GM21528 (cell line): ENCODE data around the gene B3GLCT.
"Not testable (repeated sequence)": the region's sequence is repeated elsewhere in the genome, so short reads cannot be mapped to it uniquely, and the experiment has no call there.

Experiments used
- ATAC-seq: cut with Tn5 transposase; IDR thresholded peaks from one replicate; pipeline ENCODE4 v1.9.1; 2021; ENCODE audit warnings: mild to moderate bottlenecking, moderate library complexity; ENCODE audit not compliant: unreplicated experiment, low FRiP score

B3GLCT gene

DNA sequence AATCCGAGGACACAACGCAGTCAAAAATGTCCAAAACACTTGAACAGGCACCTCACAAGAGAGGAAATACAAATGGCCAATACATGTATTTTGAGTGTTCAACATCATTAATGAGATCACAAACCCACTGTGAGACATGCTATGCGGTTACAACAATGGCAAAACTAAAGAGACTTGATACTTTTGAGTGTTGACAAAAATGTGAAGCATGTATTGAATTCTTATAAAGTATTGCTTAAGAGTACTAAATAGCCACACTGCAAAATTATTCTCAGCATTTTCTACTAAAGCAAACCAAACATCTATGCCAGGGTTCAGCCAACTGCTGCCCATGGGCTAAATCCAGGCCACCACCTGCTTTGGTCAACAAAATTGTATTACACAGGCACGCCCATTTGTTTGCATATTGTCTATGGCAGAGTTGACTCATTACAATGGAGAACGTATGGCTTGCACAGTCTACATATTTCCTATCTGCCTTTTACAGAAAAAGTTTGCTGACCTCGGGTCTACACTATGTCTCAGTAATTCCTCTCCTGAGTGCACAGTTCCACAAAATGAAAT, 135.3 kb downstream of the B3GLCT start:
- ATAC-seq = no peak

- ATAC-seq = not testable (repeated sequence)
Observed at GRCh38 chr13:31339616-31340015, 139.8 kb downstream of the B3GLCT start.

GRCh38 chr13:31340848-31341247, 141.1 kb downstream of the B3GLCT start:
- not testable (repeated sequence) for ATAC-seq

DNA sequence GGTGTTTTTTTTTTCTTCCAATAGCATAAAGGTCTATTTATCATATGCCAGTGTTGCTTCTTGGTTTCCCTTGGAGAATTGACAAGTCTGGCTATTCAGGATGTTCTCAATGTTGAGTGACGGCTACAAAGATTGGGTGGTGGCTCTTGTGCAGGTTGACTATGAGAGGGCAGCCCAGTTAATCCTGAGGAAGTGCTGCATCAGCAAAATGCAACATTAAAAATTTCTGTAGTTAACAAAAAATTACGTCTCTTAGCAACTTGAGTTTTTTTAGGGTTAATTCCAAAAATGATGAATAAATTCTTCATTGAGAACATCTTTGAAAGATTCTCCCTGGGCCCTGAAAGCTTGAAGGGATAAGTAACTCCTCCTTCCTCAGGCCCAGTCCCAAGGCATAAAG, 147.1 kb downstream of the B3GLCT start:
- ATAC-seq = no peak

GRCh38 chr13:31349156-31349555, 149.4 kb downstream of the B3GLCT start:
- no peak for ATAC-seq

- no peak for ATAC-seq
Observed at GRCh38 chr13:31350560-31350959, 150.8 kb downstream of the B3GLCT start.

DNA sequence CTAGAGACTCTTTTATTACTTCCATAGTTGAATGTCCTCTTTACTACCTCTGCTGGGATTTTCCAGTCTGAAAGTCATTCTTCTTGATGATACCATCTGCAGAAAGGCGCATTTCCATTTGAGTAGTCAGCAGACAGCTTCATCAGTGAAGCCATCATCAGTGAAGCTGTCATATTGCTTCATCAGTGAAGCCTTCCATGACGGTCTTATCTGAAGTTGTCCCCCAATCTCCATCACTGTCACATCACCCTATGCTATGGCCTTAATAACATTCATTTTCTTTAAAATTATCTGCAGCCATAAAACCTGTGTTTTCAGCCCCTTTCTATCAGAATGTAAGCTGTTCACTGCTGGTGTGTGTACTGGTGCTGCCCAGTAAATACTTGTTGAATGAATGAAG, 151.6 kb downstream of the B3GLCT start:
- ATAC-seq = no peak

DNA sequence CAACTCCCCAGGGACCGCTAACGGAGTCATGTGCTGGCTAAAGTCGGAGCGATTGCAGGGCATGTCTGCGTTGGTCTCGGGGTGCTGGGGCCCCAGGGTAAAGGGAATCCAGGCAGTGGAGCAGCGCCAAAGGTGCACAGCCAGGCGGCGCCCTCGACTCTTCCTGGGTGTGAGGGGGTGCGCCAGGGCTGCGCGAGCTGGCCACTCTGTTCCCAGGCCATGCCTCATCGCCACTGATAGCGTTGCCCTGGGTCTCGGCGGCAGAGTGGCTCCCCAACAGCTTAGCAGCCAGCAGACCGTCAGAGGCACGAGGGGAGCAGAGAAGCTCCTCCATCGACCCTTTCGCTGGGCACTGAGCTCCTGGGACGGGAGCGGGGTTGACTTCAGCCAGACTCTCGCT, 152.7 kb downstream of the B3GLCT start:
- ATAC-seq = no peak

DNA sequence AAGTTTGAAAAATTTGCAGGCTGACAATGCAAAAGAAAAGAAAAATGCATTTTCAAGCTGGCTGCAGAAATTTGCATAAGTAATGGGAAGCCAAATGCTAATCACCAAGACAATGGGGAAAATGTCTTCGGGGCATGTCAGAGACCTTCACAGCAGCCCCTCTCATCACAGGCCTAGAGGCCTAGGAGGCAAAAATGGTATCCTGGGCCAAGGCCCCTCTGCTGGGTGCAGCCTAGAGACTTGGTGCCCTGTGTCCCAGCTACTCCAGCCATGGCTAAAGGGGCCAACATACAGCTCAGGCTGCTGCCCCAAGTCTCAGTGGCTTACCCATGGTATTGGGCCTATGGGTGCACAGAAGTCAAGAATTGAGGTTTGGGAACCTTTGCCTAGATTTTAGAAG, 155.2 kb downstream of the B3GLCT start:
- ATAC-seq = no peak

GRCh38 chr13:31356991-31357390, 157.2 kb downstream of the B3GLCT start:
- ATAC-seq = no peak

GRCh38 chr13:31357581-31357980, 157.8 kb downstream of the B3GLCT start:
- no peak for ATAC-seq

DNA sequence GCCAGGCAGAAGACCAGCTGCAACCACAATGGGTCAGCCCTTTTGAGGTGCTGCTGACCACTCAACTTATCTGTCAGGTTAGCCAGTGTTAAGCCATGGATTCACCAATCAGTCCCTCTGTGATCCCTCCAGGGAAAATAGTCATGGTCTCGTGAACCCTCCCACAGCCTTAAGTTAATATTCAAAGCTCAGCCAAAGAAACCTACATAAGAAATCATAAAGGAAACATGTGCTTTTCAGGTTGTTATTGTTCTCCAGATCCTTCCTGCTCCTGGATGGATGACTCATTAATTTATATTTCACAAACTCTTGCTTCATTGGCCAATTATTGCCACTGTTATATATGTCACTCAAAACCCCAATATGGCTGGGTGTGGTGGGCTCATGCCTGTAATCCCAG, 161.9 kb downstream of the B3GLCT start:
- ATAC-seq = no peak

GRCh38 chr13:31365630-31366029, 165.9 kb downstream of the B3GLCT start:
- no peak for ATAC-seq

DNA sequence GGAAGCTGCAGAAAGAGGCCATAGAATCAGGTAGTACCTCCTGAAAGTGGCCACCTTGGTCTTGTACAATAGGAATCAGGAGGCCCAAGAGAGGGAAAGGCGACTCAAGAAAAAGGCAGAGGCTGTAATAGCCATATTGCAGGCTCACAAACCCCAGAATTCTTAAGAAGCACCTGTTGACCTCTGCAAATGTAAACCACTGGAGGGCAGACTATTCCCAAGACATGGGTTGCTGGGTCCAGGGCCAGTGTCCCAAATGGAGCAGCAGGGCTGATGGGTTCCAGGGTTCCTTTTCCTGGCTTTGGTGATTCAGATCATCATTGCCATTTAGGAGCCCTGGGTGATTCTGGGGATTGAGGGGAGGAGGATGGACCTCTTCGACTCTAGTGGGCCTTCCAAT, 167.6 kb downstream of the B3GLCT start:
- no peak for ATAC-seq

GRCh38 chr13:31369213-31369612, 169.4 kb downstream of the B3GLCT start:
- no peak for ATAC-seq

DNA sequence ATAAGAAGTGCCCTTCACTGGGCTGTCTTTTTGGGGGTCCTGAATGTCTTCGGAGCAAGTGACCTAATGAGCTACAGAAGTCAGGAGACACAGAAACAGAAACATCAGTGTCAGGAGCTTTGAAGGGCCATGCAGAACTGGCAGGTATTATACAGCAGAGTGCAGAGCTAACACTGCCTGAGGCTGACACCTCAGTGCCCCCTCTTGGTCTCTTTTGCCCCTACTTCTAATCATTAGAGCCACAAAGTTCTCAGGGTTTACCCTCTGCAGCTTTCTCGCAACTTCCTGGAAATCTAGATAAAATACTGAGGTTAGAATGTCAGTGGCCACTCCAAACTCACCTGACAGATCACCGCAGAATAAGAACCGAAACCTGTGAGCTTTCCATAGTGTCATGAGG, 172.7 kb downstream of the B3GLCT start:
- ATAC-seq = no peak

DNA sequence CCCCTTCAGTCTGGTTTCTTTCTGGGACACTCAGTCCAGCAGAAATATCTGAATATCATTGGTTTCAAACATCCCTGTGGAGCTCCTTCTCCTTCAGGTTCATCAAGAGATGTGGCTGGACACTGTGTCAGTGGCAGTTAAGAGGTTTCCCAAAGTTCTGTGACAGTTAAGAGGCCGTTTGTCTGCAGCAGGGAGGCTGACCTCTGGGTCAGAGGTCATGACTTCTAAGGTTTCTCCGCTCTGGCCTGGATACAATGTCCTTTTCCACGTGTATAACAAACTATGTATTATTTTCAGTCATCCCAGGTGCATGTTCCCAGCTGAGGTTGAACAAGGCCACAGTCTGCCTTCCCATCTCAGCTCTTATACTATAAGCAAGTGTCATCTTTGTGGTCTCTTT, 174.9 kb downstream of the B3GLCT start:
- ATAC-seq = no peak

DNA sequence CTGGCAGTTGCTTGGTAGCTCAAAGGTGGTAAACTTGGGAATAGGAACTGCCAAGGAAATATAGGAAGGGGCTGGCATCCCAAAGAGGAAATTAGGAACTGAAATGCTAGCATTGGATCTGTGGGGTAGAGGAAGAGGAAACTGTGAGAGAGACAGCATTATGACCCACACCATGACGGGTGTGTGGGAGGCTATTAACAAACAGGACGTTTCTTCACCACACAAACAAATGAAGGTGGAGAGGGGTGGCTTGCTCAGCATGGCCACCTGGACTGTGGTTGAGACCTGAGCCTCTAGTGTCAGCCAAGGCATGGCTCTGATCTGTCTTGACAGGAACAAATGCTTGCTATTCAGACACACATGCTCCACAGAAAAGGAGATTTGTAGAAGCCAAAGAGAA, 178.2 kb downstream of the B3GLCT start:
- peak; percentile 64 for ATAC-seq

GRCh38 chr13:31380715-31381114, 180.9 kb downstream of the B3GLCT start:
- ATAC-seq = no peak
